HS-27A (cell line): ENCODE data around the gene MCCC1.

Source experiments
- DNase-seq: peaks from one replicate; pipeline ENCODE4 v3.0.0-alpha.2; 2012; ENCODE audit warnings: low read depth, missing footprints

MCCC1 gene

DNA sequence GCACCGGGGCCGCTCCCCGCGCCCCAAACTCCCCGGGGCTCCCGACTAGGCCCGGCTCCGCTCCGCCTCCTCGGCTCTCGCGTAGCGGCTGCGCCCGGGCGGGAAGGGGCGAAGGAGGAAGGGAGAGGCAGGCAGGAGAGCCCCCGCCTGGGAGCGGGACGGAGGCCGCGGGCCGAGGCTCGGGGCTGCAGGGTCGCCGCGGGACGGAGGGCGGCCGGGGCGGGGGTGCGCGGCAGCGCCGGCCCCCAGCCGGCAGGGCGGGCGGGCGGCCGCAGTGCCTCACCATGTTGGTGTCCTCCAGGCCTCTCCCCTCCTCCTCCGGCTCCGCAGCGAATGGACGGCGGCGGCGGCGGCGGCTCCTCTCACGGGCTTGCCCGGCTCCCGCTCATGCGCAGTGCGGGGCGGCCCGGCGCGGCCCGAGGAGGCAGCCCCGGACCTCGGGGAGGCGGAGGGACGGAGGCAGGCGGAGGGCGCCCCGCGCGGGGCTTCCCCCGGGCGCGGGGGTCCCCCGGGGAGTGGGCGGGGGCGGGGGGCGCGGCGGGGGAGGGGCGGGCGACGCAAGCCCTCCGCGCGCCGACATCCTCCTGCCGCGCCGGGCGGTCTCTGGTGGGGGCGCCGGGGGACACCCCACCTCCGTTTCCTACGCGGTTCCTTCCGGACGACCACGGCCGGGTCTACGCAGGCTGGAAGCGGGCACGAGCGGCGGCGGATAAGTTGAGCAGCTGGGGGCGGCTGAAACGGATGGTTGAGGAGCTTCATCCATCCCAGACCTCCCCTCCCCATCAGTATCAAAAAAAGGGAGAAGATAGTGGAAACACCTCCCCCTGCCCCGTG lies 118.9 kb downstream of the MCCC1 start, which contains the start of gene DCUN1D1:
Gene DCUN1D1 (minus strand): TSS at position 335 of the 834 bp plus-strand sequence. CDS start 49 bp downstream, at position 286.
- DNase-seq, result no peak

DNA sequence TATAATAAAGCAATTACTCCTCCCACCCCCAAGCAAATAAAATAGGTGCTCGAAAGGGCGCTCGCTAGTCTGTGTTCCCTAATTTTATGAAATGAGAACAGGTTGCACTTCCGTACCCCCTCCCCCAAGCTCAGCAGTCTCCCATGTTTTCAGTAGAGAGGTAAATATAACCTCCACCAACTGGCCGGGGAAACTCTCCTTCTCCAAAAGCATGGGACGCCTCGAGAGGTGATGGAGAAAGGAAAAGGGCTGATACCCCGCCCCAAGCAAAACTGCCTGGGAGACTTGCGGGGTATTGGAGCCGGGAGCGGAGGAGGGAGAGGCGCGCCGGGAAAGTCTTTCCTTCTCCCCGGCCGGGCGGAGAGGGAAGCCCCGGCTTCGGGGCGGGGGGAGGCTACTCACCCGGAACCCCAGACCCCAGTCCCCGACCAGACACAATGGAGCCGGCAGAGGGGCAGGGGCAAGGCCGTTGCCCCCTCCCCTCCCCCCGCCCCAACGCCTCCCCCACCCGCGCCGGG lies 119.6 kb downstream of the MCCC1 start:
- DNase-seq, result no peak

DNA sequence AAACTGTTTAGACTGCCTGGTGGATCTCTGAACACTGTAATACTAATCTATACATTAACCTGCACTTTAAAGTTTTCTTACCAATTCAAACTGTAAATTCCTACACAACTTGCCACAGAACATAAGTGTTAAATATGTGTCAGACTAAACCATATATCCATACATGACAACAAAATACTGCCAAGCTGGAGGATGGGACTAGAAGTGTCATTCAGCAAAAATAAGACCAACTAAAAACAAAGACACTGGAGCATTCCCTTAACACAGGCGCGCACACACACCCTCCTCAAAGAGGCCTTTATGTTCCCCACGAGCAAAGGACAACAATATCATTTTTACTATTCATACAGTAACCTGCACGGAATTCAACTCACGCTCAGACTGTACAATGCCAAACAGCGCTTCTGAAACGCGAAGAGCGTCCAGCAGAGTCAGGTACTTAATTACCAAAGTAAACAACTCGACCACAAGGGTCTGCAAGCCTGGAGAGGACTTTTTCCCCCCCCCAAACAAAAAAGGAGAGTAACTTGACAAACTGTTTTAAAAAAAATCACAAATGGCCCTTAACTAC lies 120.1 kb downstream of the MCCC1 start:
- DNase-seq, result no peak

DNA sequence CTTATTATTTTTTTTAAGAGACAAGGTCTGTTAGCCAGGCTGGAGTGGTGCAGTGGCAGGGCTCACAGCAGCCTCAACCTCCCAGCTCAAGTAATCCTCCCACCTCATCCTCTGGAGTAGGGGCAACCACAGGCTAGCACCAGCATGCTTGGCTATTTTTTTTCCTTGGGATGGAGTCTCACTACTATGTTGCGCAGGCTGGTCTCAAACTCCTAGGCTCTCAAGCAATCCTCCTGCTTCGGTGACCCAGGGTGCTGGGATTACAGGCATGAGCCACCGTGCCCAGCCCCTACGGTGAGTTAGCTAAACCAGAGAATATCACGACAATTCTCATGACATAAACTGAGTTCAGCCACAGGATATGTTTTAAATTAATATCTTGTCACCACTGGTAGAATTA lies 120.9 kb downstream of the MCCC1 start:
- DNase-seq, result no peak

DNA sequence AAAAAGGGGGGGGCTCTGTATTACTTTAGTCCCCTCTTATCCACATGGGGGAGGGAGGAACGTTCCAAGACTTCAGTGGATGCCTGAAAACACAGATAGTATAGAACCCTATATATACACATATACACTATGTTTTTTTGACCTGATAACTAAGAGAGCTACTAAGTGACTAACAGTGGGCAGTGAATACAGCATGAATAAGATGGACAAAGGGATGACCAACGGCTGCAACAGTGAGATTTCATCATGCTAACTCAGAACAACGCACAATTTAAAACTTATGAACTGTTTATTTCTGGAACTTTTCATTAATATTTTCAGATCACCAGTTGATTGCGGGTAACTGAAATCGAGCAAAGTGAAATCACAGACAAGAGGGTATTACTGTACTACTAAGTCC lies 126.2 kb downstream of the MCCC1 start:
- no peak for DNase-seq

DNA sequence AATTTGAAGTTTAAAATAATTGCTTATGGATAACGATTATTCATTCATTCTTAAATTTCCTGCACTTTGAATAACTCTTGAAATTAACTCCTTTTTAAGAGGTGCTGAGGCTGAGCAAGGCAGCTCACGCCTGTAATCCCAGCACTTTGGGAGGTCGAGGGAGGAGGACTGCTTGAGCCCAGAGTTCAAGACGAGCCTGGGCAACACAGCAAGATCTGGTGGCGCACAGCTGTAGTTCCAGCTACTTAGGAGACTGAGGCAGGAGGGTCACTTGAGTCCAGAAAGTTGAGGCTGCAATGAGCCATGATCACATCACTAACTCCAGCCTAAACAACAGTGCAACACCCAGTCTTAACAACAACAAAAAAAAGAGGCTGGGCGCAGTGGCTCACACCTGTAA lies 126.9 kb downstream of the MCCC1 start:
- DNase-seq, result no peak

DNA sequence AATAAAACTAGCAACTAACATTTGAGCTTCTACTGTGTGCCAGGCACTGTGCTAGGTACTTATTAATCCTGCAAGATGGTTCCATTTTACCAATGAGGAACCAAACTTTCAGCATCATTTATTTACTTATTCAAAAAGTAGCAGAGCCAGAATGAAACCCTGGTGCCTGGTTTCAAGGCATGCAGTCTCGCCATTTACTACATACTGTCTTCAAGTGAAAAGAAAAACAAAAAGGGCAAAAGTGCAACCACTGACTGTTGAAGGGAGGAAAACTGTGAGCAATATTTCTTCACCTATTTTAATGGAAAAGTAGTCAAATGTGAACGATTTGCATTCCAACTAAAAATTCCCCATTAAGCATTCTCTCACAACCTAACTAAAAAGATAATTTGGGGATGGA lies 127.7 kb downstream of the MCCC1 start:
- DNase-seq, result no peak

DNA sequence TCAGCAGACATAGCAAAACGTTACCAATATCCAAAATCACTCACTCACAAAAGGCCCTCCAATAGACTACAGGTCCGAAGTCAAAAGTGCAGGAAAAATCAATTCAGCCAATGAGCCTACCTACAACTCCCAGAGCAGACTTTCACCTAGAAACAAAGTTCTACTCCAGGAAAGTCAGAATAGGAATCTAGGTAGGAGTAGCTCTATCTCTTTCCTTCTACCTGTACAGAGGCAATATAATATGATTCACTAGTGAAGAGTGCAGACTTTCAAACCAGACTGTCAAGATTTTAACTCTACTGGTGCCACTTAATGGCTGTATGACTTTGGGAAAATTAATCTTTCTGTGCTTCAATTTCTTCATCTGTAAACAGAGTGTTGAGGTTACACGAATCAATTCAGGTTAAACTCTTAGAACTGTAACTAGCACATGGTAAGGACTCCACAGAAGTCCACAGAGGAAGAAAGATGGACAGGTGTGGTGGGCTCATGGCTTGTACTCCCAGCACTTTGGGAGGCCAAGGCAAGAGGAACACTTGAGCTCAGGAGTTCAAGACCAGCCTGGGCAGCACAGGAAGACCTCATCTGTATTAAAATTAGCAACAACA lies 128.4 kb downstream of the MCCC1 start:
- no peak for DNase-seq

DNA sequence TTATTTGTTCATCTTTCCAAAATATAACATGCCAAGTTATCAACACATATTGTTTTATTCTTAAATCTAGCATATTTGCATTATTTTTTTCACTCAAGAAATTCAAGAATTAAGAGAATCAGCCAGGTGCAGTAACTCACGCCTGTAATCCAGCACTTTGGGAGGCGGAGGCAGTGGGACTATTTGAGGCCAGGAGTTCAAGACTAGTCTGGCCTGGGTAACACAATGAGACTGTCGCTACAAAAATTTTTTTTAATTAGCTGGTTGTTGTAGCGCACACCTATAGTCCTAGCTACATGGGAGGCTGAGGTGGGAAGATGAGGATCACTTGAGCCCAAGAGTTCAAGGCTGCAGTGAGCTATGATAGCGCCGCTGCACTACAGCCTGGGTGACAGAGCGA lies 129.4 kb downstream of the MCCC1 start:
- no peak for DNase-seq

DNA sequence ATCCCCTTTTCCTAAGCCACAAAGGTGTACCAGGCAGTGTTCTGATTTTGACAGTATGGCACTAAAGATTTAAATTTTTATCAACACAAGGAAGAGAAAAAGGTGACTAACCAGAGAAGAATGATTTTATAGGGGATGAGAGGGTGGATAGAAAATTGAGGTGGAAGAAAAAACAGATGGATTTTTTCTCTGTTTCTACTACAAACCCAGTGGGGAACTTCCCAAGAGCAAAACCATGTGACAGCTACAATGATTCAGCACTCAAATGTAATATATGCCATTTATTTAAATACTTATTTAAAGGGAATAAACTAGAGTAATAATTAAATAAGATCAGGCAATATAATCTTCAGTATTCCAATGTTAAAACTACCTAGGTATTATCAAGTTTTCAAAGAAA lies 130.0 kb downstream of the MCCC1 start:
- no peak for DNase-seq

DNA sequence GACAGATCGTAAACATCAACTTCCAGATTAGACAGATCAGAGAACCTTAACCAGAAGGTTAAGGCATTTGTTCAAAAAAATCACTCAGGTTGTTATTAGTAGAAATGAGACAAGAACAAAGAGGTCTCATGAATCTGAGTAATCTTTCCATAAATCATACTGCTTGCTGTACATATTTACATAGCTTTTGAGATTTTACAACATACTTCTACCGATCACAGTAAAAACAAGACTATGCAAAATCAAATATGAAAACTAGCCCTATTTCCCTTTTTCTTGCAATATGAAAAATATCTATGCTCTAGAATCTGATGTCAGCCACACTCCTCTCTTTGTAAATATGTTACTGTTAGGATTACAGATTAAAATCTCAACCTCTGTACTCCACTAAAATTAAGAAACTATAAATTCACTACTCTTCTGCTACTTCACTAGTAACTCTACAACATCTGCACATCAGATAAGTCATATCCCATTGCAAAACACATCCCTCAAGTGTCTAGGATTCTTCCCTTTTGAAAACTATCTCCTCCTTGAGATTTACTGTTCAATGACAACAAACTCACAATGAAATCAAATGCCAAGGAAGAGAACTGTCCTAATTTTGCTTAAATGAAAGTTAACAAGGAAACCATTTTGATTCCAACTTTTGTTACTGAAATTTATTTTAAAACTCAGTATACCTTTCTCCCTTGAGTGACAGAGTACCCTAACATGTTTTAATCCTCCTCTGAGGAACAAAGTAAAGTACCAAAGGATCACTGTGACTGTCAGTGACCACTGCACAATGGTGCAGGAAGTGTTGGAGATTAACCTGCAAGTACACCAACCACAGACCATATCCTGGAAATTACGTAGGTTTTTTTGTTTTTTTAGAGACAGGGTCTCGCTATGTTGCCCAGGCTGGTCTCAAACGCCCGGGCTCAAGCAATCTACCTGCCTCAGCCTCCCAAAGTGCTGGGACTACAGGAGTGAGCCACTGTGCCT lies 131.8 kb downstream of the MCCC1 start:
- no peak for DNase-seq

DNA sequence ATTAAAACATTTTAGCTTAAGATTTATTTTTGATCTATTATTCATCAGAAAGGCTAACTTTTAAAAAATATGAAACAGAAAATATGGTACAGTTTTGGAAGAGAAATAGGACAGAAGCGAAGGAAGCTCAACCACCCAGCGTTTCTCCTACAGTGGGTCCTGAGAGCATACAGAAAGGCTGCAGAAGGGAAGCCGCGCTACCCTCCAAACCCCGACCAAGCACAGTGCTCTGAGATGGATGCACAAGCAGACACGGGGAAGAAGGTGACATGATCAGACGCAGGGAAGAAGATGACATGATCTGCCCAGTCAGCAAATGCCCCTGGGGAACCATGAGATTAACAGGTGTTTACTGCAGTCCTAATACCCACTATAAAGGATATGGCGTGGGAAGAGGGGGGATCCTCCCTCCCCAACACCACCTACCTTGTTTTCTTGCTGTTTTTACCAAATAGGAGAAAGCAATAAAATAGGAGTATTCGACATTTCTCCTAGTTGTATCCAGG lies 133.4 kb downstream of the MCCC1 start:
- DNase-seq, result no peak
